Transverse colon (tissue), 4 donors: ENCODE results near the gene NALF2. TPM values are rescaled to one million over a fixed set of nuclear protein-coding genes. Genes with fewer than 3 reads are reported as not detected.

Source experiments
- DNase-seq: peaks from one replicate; pipeline ENCODE4 v3.0.0-alpha.2; 2019
- H3K27ac ChIP-seq, 4 donors: fragments of 200-600 bp; sonication (generic); 2 replicates each; pipeline ENCODE4 v1.5.1; 2016 to 2018; ENCODE audit warnings: inconsistent platforms in 4 of 4
- H3K27me3 ChIP-seq: fragments of 200-600 bp; sonication (generic); 2 replicates; pipeline ENCODE4 v1.5.1; 2017; ENCODE audit warnings: inconsistent platforms
- H3K36me3 ChIP-seq, 4 donors: fragments of 200-600 bp; sonication (generic); 2 replicates each; pipeline ENCODE4 v1.5.1; 2017 to 2019; ENCODE audit warnings: inconsistent platforms in 4 of 4
- H3K4me1 ChIP-seq, 4 donors: fragments of 200-600 bp; sonication (generic); 2 replicates each; pipeline ENCODE4 v1.5.1; 2017 to 2020; ENCODE audit warnings: inconsistent platforms in 4 of 4
- H3K4me3 ChIP-seq, 4 donors: fragments of 200-600 bp; sonication (generic); 1 replicate in 1 of 4; 2 replicates in 3 of 4; pipeline versions ENCODE4 v1.5.1 to v1.6.1; 2017 to 2019; ENCODE audit warnings: inconsistent platforms in 4 of 4
- H3K9me3 ChIP-seq, 2 donors: fragments of 200-600 bp; sonication (generic); 2 replicates each; pipeline ENCODE4 v1.5.1; 2017 to 2019; ENCODE audit warnings: inconsistent platforms in 2 of 2
- EP300 ChIP-seq: sonication (generic); formaldehyde crosslinking; IDR thresholded peaks from one replicate; pipeline ENCODE4 v1.6.1; 2017; ENCODE audit warnings: antibody characterized with exemption, low read depth
- POLR2A ChIP-seq: fragments of 450-650 bp; IDR thresholded peaks from one replicate; pipeline ENCODE4 v1.6.1; 2016; ENCODE audit warnings: antibody characterized with exemption, mild to moderate bottlenecking, moderate library complexity
- POLR2AphosphoS5 ChIP-seq, 3 donors: sonication (generic); formaldehyde crosslinking; IDR thresholded peaks; one replicate each; pipeline ENCODE4 v1.6.1; 2016; ENCODE audit warnings: antibody characterized with exemption in 3 of 3
- WGBS, 2 donors: methylation state at CpG; one replicate each; pipeline ENCODE4 v1.1.5; 2018; ENCODE audit warnings: low coverage in 1 of 2; 5-methylcytosine and 5-hydroxymethylcytosine counted together
- in situ Hi-C, 4 donors: fragments of 200-750 bp; cut with MboI; loops; one replicate each; pipeline versions ENCODE4 v1.15.0 to v1.15.1; 2017; ENCODE audit warnings: low sequenced_read_pairs in 3 of 4, low pct_ligation_motif_present in 1 of 4, low pct_unique_long_range_greater_than_20kb in 1 of 4
- intact Hi-C: fragments of 100-400 bp; cut with DNase I; formaldehyde crosslinking; loops from one replicate; pipeline ENCODE4 v1.15.1; 2023; ENCODE audit warnings: low total_unique reads
- total RNA-seq, 4 donors: library from RNA; depleted of rRNA; stranded (reverse); fragments of >200 nt; gene quantifications; one replicate each; pipeline ENCODE4 v1.1.0, GENCODE V29; 2016
- TF ChIP-seq, protein P1 (sequence below), 5 experiments: fragments of 200-600 bp in 3 of 5; fragments of 450-650 bp in 2 of 5; sonication (generic) in 3 of 5; IDR thresholded peaks; 1 replicate in 2 of 5; 2 replicates in 3 of 5; pipeline ENCODE4 v1.5.1; 2016 to 2017; ENCODE audit warnings: antibody characterized with exemption in 5 of 5, inconsistent platforms in 3 of 5, mild to moderate bottlenecking in 2 of 5, moderate library complexity in 1 of 5

The NALF2 gene
- total RNA-seq, 4 donors from 2014 or later: 0.27 to 0.48 TPM; not detected in 2

- in situ Hi-C loops (no loop called here), intact Hi-C loops (no loop called here)
- peaks cover 0 to 9% (median 4%) of the 10 kb centered on the region in 4 donors for H3K4me1 ChIP-seq
- no peak for DNase-seq
- H3K27me3 ChIP-seq: peaks cover 27% of the 10 kb centered on the region
- TF ChIP-seq, protein P1, sequence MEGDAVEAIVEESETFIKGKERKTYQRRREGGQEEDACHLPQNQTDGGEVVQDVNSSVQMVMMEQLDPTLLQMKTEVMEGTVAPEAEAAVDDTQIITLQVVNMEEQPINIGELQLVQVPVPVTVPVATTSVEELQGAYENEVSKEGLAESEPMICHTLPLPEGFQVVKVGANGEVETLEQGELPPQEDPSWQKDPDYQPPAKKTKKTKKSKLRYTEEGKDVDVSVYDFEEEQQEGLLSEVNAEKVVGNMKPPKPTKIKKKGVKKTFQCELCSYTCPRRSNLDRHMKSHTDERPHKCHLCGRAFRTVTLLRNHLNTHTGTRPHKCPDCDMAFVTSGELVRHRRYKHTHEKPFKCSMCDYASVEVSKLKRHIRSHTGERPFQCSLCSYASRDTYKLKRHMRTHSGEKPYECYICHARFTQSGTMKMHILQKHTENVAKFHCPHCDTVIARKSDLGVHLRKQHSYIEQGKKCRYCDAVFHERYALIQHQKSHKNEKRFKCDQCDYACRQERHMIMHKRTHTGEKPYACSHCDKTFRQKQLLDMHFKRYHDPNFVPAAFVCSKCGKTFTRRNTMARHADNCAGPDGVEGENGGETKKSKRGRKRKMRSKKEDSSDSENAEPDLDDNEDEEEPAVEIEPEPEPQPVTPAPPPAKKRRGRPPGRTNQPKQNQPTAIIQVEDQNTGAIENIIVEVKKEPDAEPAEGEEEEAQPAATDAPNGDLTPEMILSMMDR (IDR thresholded peaks at IDR 0.05): no peak
- TF ChIP-seq EP300 (no peak), POLR2A (no peak), POLR2AphosphoS5 (IDR thresholded peaks at IDR 0.05) (no peak)
- H3K4me3 ChIP-seq: peak overlapping the region in 2 of 4 donors; percentile 6 to 13
- H3K36me3 ChIP-seq: no peaks in the 10 kb centered on the region
- H3K27ac ChIP-seq: no peak overlapping the region
- WGBS, 2 donors: 55% methylated on average over 35 of the region's 36 CpGs; no CpG with 5 or more reads in 1 of the 2 donors
- no peaks in the 10 kb centered on the region for H3K9me3 ChIP-seq
These were observed 1.9 kb downstream of the NALF2 start for GRCh38 chrX:69505772-69506616.

DNA sequence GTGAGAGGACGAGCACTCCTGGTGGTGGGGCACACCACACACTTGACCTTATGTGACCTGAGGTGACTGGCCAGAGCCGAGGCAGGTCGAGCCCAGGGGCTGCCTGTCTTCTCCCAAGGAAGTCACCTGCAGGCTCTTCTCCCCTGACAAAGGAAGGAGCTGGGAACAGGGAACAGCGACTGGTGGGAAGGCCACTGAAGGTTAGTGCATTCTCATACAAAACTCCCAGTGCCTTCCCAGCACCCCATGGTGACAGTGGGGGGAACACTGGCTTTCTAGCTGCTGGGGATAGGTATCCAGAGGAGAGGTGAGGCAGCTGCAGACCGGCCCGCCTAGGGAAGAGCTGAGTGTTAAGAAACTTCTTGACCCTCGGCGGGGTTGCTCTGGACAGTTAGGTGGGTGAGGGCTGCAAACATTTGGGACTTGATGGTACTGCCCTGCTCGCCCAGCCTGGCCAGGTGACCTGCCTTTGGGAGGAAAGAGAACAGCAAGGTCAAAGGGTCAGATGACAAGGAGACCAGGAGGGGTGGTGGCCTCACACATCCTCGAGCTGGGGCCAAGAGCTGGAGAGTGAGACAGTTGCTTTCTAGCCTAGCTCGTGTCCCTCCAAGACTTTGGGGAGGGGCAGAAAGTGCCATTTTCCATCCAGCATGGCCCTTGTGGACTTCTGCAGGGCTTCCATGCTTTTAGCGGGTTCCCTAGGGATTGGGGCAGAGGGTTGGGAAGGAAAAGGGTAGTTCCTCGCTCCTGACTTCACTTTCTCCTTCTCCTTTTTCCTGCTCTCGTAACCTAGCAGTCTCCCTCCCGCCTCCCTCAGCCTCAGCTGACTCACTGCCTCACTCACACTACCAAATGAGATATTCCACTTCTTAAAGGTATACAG lies 2.7 kb downstream of the NALF2 start:
- Histone ChIP-seq H3K27me3 (peaks cover 27% of the 10 kb centered on the region), H3K27ac (no peak overlapping the region), H3K4me3 (no peak overlapping the region), H3K4me1 (peaks cover 0 to 9% (median 4%) of the 10 kb centered on the region in 4 donors), H3K9me3 (no peaks in the 10 kb centered on the region), H3K36me3 (no peaks in the 10 kb centered on the region)
- 61% methylated on average over 15 of the region's 15 CpGs; no CpG with 5 or more reads in 1 of the 2 donors for WGBS, 2 donors
- DNase-seq: no peak
- intact Hi-C loops: no loop called here
- in situ Hi-C loops: no loop called here
- TF ChIP-seq POLR2AphosphoS5 (IDR thresholded peaks at IDR 0.05) (no peak), EP300 (no peak), POLR2A (no peak)
- TF ChIP-seq, protein P1 (IDR thresholded peaks at IDR 0.05): no peak

DNA sequence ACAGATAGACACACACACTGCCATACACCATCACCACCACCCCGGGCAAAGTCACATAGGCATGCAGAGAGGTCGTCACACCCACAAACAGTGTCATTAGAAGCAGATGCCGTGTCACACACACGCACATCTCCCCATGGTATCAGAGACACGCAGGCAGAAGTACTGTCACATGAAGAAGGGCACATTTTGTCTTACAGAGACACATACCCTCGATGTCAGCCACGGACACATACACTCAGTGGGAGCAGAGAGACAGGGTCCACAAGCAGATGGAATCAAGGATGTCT lies 3.3 kb downstream of the NALF2 start:
- intact Hi-C loops (no loop called here), in situ Hi-C loops (no loop called here)
- DNase-seq: no peak
- TF ChIP-seq EP300: no peak
- TF ChIP-seq POLR2AphosphoS5 (IDR thresholded peaks at IDR 0.05): no peak
- no peak for TF ChIP-seq POLR2A
- TF ChIP-seq, protein P1 (IDR thresholded peaks at IDR 0.05): no peak
- Histone ChIP-seq H3K9me3 (no peaks in the 10 kb centered on the region), H3K27me3 (peaks cover 27% of the 10 kb centered on the region), H3K36me3 (no peaks in the 10 kb centered on the region), H3K4me3 (no peak overlapping the region), H3K27ac (no peak overlapping the region), H3K4me1 (peaks cover 0 to 9% (median 4%) of the 10 kb centered on the region in 4 donors)
- 78% methylated on average over 7 of the region's 7 CpGs; no CpG with 5 or more reads in 1 of the 2 donors for WGBS, 2 donors

- in situ Hi-C loops: no loop called here
- 85% methylated on average over 5 of the region's 5 CpGs; no CpG with 5 or more reads in 1 of the 2 donors for WGBS, 2 donors
- no peak for DNase-seq
- no peaks in the 10 kb centered on the region for H3K9me3 ChIP-seq
- no peak overlapping the region for H3K27ac ChIP-seq
- TF ChIP-seq, protein P1 (IDR thresholded peaks at IDR 0.05): no peak
- TF ChIP-seq POLR2AphosphoS5 (IDR thresholded peaks at IDR 0.05) (no peak), POLR2A (no peak), EP300 (no peak)
- peaks cover 0 to 9% (median 4%) of the 10 kb centered on the region in 4 donors for H3K4me1 ChIP-seq
- intact Hi-C loops: no loop called here
- H3K36me3 ChIP-seq: no peaks in the 10 kb centered on the region
- no peak overlapping the region for H3K4me3 ChIP-seq
- H3K27me3 ChIP-seq: peaks cover 27% of the 10 kb centered on the region
These were observed 4.5 kb downstream of the NALF2 start for GRCh38 chrX:69508610-69509009.
